Esophagus squamous epithelium (tissue), 4 donors: ENCODE results near the gene MYL2.

Experiments
- POLR2A ChIP-seq, 4 donors: fragments of 450-650 bp; IDR thresholded peaks; one replicate each; pipeline ENCODE4 v1.6.1; 2017; ENCODE audit warnings: antibody characterized with exemption in 4 of 4, mild to moderate bottlenecking in 4 of 4, moderate library complexity in 3 of 4
- TF ChIP-seq, protein P1 (sequence below), 6 experiments: fragments of 450-650 bp in 4 of 6; fragments of 200-600 bp in 2 of 6; sonication (generic) in 2 of 6; IDR thresholded peaks; one replicate each; pipeline ENCODE4 v1.5.1; 2016 to 2019; ENCODE audit warnings: antibody characterized with exemption in 6 of 6, mild to moderate bottlenecking in 4 of 6, moderate library complexity in 4 of 6

DNA sequence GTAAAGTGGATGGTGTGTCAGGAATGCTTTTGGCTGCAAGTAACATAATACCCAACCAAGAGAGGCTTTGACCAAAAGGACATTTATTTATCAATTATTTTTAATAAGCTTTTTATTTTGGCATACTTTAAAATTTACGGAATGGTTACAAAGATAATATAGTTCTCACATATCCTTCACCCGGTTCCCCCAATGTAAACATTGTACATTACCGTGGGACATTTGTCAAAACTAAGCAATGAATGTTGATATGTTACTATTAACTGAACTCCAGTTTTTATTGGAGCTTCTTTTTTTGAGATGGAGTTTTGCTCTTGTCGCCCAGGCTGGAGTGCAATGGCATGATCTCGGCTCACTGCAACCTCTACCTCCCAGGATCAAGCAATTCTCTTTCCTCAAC is 50.6 kb downstream of the MYL2 start:
- TF ChIP-seq, protein P1, sequence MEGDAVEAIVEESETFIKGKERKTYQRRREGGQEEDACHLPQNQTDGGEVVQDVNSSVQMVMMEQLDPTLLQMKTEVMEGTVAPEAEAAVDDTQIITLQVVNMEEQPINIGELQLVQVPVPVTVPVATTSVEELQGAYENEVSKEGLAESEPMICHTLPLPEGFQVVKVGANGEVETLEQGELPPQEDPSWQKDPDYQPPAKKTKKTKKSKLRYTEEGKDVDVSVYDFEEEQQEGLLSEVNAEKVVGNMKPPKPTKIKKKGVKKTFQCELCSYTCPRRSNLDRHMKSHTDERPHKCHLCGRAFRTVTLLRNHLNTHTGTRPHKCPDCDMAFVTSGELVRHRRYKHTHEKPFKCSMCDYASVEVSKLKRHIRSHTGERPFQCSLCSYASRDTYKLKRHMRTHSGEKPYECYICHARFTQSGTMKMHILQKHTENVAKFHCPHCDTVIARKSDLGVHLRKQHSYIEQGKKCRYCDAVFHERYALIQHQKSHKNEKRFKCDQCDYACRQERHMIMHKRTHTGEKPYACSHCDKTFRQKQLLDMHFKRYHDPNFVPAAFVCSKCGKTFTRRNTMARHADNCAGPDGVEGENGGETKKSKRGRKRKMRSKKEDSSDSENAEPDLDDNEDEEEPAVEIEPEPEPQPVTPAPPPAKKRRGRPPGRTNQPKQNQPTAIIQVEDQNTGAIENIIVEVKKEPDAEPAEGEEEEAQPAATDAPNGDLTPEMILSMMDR (IDR thresholded peaks at IDR 0.05), result no peak
- TF ChIP-seq POLR2A (IDR thresholded peaks at IDR 0.05), result no peak
